Activated CD4-positive, alpha-beta memory T cell treated with anti-CD3 and anti-CD28 coated beads for 36 hours (primary cell): ENCODE data around the gene PAX3. TPM values are rescaled to one million over a fixed set of nuclear protein-coding genes. Genes with fewer than 3 reads are reported as not detected.

Source experiments
- CTCF ChIA-PET: fragments of 350-600 bp; sonication (Branson Sonifier 250); formaldehyde crosslinking; loops from one replicate; lab custom pipeline; 2021; ENCODE audit warnings: antibody characterized with exemption, inconsistent platforms; lab: Charles Lee
- POLR2A ChIA-PET: fragments of 350-600 bp; sonication (Branson Sonifier 250); formaldehyde crosslinking; loops from one replicate; lab custom pipeline; 2021; ENCODE audit warnings: antibody characterized with exemption; lab: Charles Lee
- DNase-seq: peaks from one replicate; pipeline ENCODE4 v3.0.0-alpha.2; 2020
- H3K27ac Mint-ChIP-seq: one replicate; pipeline ENCODE4 v1.8.0; 2021; ENCODE audit warnings: mixed read lengths
- H3K27me3 Mint-ChIP-seq: one replicate; pipeline ENCODE4 v1.8.0; 2021; ENCODE audit warnings: mixed read lengths
- H3K36me3 Mint-ChIP-seq: one replicate; pipeline ENCODE4 v1.8.0; 2021; ENCODE audit warnings: mixed read lengths
- H3K4me1 Mint-ChIP-seq: one replicate; pipeline ENCODE4 v1.8.0; 2021; ENCODE audit warnings: low read depth, mixed read lengths
- H3K4me3 Mint-ChIP-seq: one replicate; pipeline ENCODE4 v1.8.0; 2021; ENCODE audit warnings: mild to moderate bottlenecking, mixed read lengths
- H3K9me3 Mint-ChIP-seq: one replicate; pipeline ENCODE4 v1.8.0; 2021; ENCODE audit warnings: mixed read lengths
- intact Hi-C: fragments of 100-400 bp; cut with micrococcal nuclease; formaldehyde crosslinking; loops from one replicate; pipeline ENCODE4 v1.15.1; 2023
- total RNA-seq, 2 experiments: library from RNA; stranded (reverse); gene quantifications; one replicate each; pipeline ENCODE4 v1.2.3, GENCODE V29; 2021

The PAX3 gene
- total RNA-seq, 2 experiments from 2014 or later, result not detected

GRCh38 chr2:222248256-222248655 is 50.5 kb downstream of the PAX3 start:
- POLR2A ChIA-PET, result no interaction called here
- Mint-ChIP-seq H3K27ac (no peak overlapping the region), H3K4me1 (no peaks in the 10 kb centered on the region), H3K36me3 (no peaks in the 10 kb centered on the region), H3K4me3 (no peak overlapping the region), H3K27me3 (peaks cover 11% of the 10 kb centered on the region), H3K9me3 (no peaks in the 10 kb centered on the region)
- DNase-seq, result no peak
- intact Hi-C loops, result no loop called here
- CTCF ChIA-PET, result no interaction called here

- ChIA-PET POLR2A (no interaction called here), CTCF (no interaction called here)
- intact Hi-C loops, result loop anchor here (5.0 kb wide), 1 partner anchor 60 kb away; no protein-coding TSS in a partner anchor
- H3K27ac Mint-ChIP-seq, result no peak overlapping the region
- H3K4me3 Mint-ChIP-seq, result no peak overlapping the region
- no peaks in the 10 kb centered on the region for H3K9me3 Mint-ChIP-seq
- DNase-seq, result no peak
- H3K27me3 Mint-ChIP-seq, result peaks cover 42% of the 10 kb centered on the region
- peaks cover 4% of the 10 kb centered on the region for H3K4me1 Mint-ChIP-seq
- no peaks in the 10 kb centered on the region for H3K36me3 Mint-ChIP-seq
Observed at GRCh38 chr2:222242532-222242931, 56.3 kb downstream of the PAX3 start.

- no peak overlapping the region for H3K4me3 Mint-ChIP-seq
- no peak for DNase-seq
- intact Hi-C loops, result loop anchor here (5.0 kb wide), 1 partner anchor 61 kb away; no protein-coding TSS in a partner anchor
- no peaks in the 10 kb centered on the region for H3K9me3 Mint-ChIP-seq
- no peaks in the 10 kb centered on the region for H3K36me3 Mint-ChIP-seq
- CTCF ChIA-PET, result no interaction called here
- peaks cover 45% of the 10 kb centered on the region for H3K27me3 Mint-ChIP-seq
- POLR2A ChIA-PET, result no interaction called here
- peaks cover 4% of the 10 kb centered on the region for H3K4me1 Mint-ChIP-seq
- H3K27ac Mint-ChIP-seq, result no peak overlapping the region
Observed at GRCh38 chr2:222241128-222241870, 57.5 kb downstream of the PAX3 start.

- CTCF ChIA-PET, result no interaction called here
- Mint-ChIP-seq H3K9me3 (no peaks in the 10 kb centered on the region), H3K36me3 (no peaks in the 10 kb centered on the region), H3K27me3 (peaks cover 45% of the 10 kb centered on the region), H3K4me3 (no peak overlapping the region), H3K4me1 (peaks cover 4% of the 10 kb centered on the region), H3K27ac (no peak overlapping the region)
- POLR2A ChIA-PET, result no interaction called here
- intact Hi-C loops, result loop anchor here (5.0 kb wide), 1 partner anchor 62 kb away; no protein-coding TSS in a partner anchor
- no peak for DNase-seq
Observed at GRCh38 chr2:222240676-222241049, 58.1 kb downstream of the PAX3 start.

GRCh38 chr2:222239945-222240675 is 58.7 kb downstream of the PAX3 start:
- ChIA-PET CTCF (interaction anchor here (0.7 kb wide), 1 partner anchor 78 kb away, joined by 3 read pairs; no protein-coding TSS in a partner anchor), POLR2A (no interaction called here)
- intact Hi-C loops, result loop anchor here (5.0 kb wide), 1 partner anchor 62 kb away; no protein-coding TSS in a partner anchor
- H3K4me1 Mint-ChIP-seq, result peaks cover 4% of the 10 kb centered on the region
- no peaks in the 10 kb centered on the region for H3K9me3 Mint-ChIP-seq
- H3K27me3 Mint-ChIP-seq, result peaks cover 45% of the 10 kb centered on the region
- no peak overlapping the region for H3K4me3 Mint-ChIP-seq
- no peak for DNase-seq
- H3K36me3 Mint-ChIP-seq, result no peaks in the 10 kb centered on the region
- no peak overlapping the region for H3K27ac Mint-ChIP-seq

GRCh38 chr2:222239091-222239490 is 59.7 kb downstream of the PAX3 start:
- Mint-ChIP-seq H3K27me3 (peaks cover 40% of the 10 kb centered on the region), H3K9me3 (no peaks in the 10 kb centered on the region), H3K4me1 (peaks cover 4% of the 10 kb centered on the region), H3K4me3 (no peak overlapping the region), H3K36me3 (no peaks in the 10 kb centered on the region), H3K27ac (no peak overlapping the region)
- intact Hi-C loops, result no loop called here
- no peak for DNase-seq
- ChIA-PET POLR2A (no interaction called here), CTCF (interaction anchor here (0.7 kb wide), 1 partner anchor 79 kb away, joined by 3 read pairs; no protein-coding TSS in a partner anchor)

- Mint-ChIP-seq H3K4me3 (no peak overlapping the region), H3K27ac (no peak overlapping the region), H3K36me3 (no peaks in the 10 kb centered on the region), H3K4me1 (peaks cover 4% of the 10 kb centered on the region), H3K9me3 (no peaks in the 10 kb centered on the region), H3K27me3 (peaks cover 36% of the 10 kb centered on the region)
- no peak for DNase-seq
- ChIA-PET CTCF (no interaction called here), POLR2A (no interaction called here)
- intact Hi-C loops, result no loop called here
Observed at GRCh38 chr2:222238072-222238471, 60.7 kb downstream of the PAX3 start.

GRCh38 chr2:222232839-222233238 is 66.0 kb downstream of the PAX3 start:
- POLR2A ChIA-PET, result no interaction called here
- Mint-ChIP-seq H3K4me1 (no peaks in the 10 kb centered on the region), H3K9me3 (no peaks in the 10 kb centered on the region), H3K4me3 (no peak overlapping the region), H3K27me3 (peaks cover 8% of the 10 kb centered on the region), H3K36me3 (no peaks in the 10 kb centered on the region), H3K27ac (no peak overlapping the region)
- intact Hi-C loops, result no loop called here
- no peak for DNase-seq
- CTCF ChIA-PET, result no interaction called here

GRCh38 chr2:222232372-222232771 is 66.4 kb downstream of the PAX3 start:
- CTCF ChIA-PET, result no interaction called here

GRCh38 chr2:222228054-222228453 is 70.7 kb downstream of the PAX3 start:
- CTCF ChIA-PET, result no interaction called here
- H3K4me1 Mint-ChIP-seq, result no peaks in the 10 kb centered on the region
- POLR2A ChIA-PET, result no interaction called here

More at GRCh38 chr2:222232372-222232771, 66.4 kb downstream of the PAX3 start:
- no peak for DNase-seq
- POLR2A ChIA-PET, result no interaction called here
- no peaks in the 10 kb centered on the region for H3K4me1 Mint-ChIP-seq
- intact Hi-C loops, result no loop called here
- H3K36me3 Mint-ChIP-seq, result no peaks in the 10 kb centered on the region
- H3K9me3 Mint-ChIP-seq, result no peaks in the 10 kb centered on the region
- H3K27me3 Mint-ChIP-seq, result peaks cover 6% of the 10 kb centered on the region
- no peak overlapping the region for H3K27ac Mint-ChIP-seq
- H3K4me3 Mint-ChIP-seq, result no peak overlapping the region

GRCh38 chr2:222218786-222219185 is 80.0 kb downstream of the PAX3 start:
- H3K36me3 Mint-ChIP-seq, result no peaks in the 10 kb centered on the region
- H3K27ac Mint-ChIP-seq, result no peak overlapping the region
- no peaks in the 10 kb centered on the region for H3K9me3 Mint-ChIP-seq
- peaks cover 4% of the 10 kb centered on the region for H3K27me3 Mint-ChIP-seq
- DNase-seq, result no peak
- ChIA-PET CTCF (interaction anchor here (0.6 kb wide), 1 partner anchor 369 kb away, joined by 3 read pairs; no protein-coding TSS in a partner anchor), POLR2A (no interaction called here)
- no peaks in the 10 kb centered on the region for H3K4me1 Mint-ChIP-seq
- H3K4me3 Mint-ChIP-seq, result no peak overlapping the region
- intact Hi-C loops, result no loop called here

More at GRCh38 chr2:222228054-222228453, 70.7 kb downstream of the PAX3 start:
- H3K27me3 Mint-ChIP-seq, result peaks cover 3% of the 10 kb centered on the region
- no peaks in the 10 kb centered on the region for H3K9me3 Mint-ChIP-seq
- H3K36me3 Mint-ChIP-seq, result no peaks in the 10 kb centered on the region
- DNase-seq, result no peak
- no peak overlapping the region for H3K4me3 Mint-ChIP-seq
- H3K27ac Mint-ChIP-seq, result no peak overlapping the region
- intact Hi-C loops, result no loop called here

GRCh38 chr2:222217712-222218111 is 81.1 kb downstream of the PAX3 start:
- H3K4me1 Mint-ChIP-seq, result no peaks in the 10 kb centered on the region
- no peaks in the 10 kb centered on the region for H3K9me3 Mint-ChIP-seq
- DNase-seq, result no peak
- intact Hi-C loops, result no loop called here
- POLR2A ChIA-PET, result no interaction called here
- peaks cover 6% of the 10 kb centered on the region for H3K27me3 Mint-ChIP-seq
- H3K36me3 Mint-ChIP-seq, result no peaks in the 10 kb centered on the region
- H3K4me3 Mint-ChIP-seq, result no peak overlapping the region
- H3K27ac Mint-ChIP-seq, result no peak overlapping the region
- CTCF ChIA-PET, result no interaction called here
